HepG2 (cell line): ENCODE data around the gene TC2N. TPM values are rescaled to one million over a fixed set of nuclear protein-coding genes. Genes with fewer than 3 reads are reported as not detected.

Experiments used
- ATAC-seq: fragments of 200-7000 bp; cut with Tn5 transposase; 3 replicates; pipeline ENCODE4 v1.9.1; 2020; ENCODE audit warnings: mild to moderate bottlenecking, moderate library complexity
- BruUV-seq: library from RNA; stranded (reverse); fragments of 400-500 nt; replicated peaks from 2 replicates; lab custom pipeline; 2021; lab: Mats Ljungman, UMichigan
- CTCF ChIA-PET: fragments of 300-600 bp; formaldehyde crosslinking; extraction: SDS; loops from one replicate; lab custom pipeline; 2021; ENCODE audit warnings: low total read pairs, inconsistent platforms, low intra/inter-chr PET ratio; lab: Yijun Ruan, JAX
- POLR2A ChIA-PET: fragments of 350-600 bp; sonication (Branson Sonifier 250); formaldehyde crosslinking; loops from one replicate; lab custom pipeline; 2020; ENCODE audit warnings: antibody characterized with exemption, inconsistent platforms; lab: Yijun Ruan, JAX
- DNase-seq: peaks from one replicate; pipeline ENCODE4 v3.0.0-alpha.2; 2015; ENCODE audit warnings: low spot score
- FAIRE-seq: peaks from 3 replicates; lab custom pipeline; 2011; peaks lifted over from hg19 to GRCh38; lab: Jason Lieb, UNC
- H2AFZ ChIP-seq: one replicate; pipeline ENCODE4 v1.6.1; 2011; ENCODE audit warnings: low read length, inconsistent platforms
- H3K27ac ChIP-seq: fragments of 300-600 bp; 3 replicates; pipeline ENCODE4 v1.8.0; 2011; ENCODE audit warnings: mixed run types, mild to moderate bottlenecking, mixed read lengths, low read length, inconsistent platforms; ENCODE audit not compliant: insufficient read depth; ENCODE audit errors: extremely low read length
- H3K27me3 ChIP-seq, 2 experiments: fragments of 200-600 bp in 1 of 2; 2 replicates in 1 of 2; 3 replicates in 1 of 2; pipeline versions ENCODE4 v1.6.0 to v1.8.0; 2011; ENCODE audit warnings: low read length in 2 of 2, mild to moderate bottlenecking in 2 of 2, moderate library complexity in 2 of 2, inconsistent platforms in 1 of 2; ENCODE audit not compliant: insufficient read depth in 2 of 2, control insufficient read depth in 1 of 2
- H3K36me3 ChIP-seq, 2 experiments: fragments of 200-600 bp in 1 of 2; replicated peaks in 1 of 2; 2 replicates in 1 of 2; 3 replicates in 1 of 2; pipeline versions ENCODE4 v1.5.1 to v1.8.0; 2011; ENCODE audit warnings: low read length in 2 of 2, inconsistent platforms in 1 of 2; ENCODE audit not compliant: insufficient read depth in 2 of 2, control insufficient read depth in 1 of 2
- H3K4me1 ChIP-seq: 2 replicates; pipeline ENCODE4 v1.5.1; 2012; ENCODE audit warnings: low read length, inconsistent platforms; ENCODE audit not compliant: insufficient read depth
- H3K4me2 ChIP-seq: 2 replicates; pipeline ENCODE4 v1.6.0; 2011; ENCODE audit warnings: low read depth, low read length, inconsistent platforms
- H3K4me3 ChIP-seq, 3 experiments: fragments of 200-600 bp in 1 of 3; sonication (generic), shearing (Covaris generic) in 1 of 3; replicated peaks in 1 of 3; 2 replicates each; pipeline ENCODE4 v1.5.1; 2011 to 2016; ENCODE audit warnings: low read length in 3 of 3, inconsistent platforms in 2 of 3, low read depth in 2 of 3, mild to moderate bottlenecking in 2 of 3, control low read depth in 1 of 3, mixed read lengths in 1 of 3; ENCODE audit not compliant: insufficient read depth in 1 of 3
- H3K79me2 ChIP-seq: one replicate; pipeline ENCODE4 v1.6.1; 2011; ENCODE audit warnings: low read length, inconsistent platforms; ENCODE audit not compliant: insufficient read depth
- H3K9ac ChIP-seq: 2 replicates; pipeline ENCODE4 v1.6.0; 2011; ENCODE audit warnings: mild to moderate bottlenecking, low read depth, low read length, inconsistent platforms; ENCODE audit not compliant: insufficient read depth
- H3K9me3 ChIP-seq: 2 replicates; pipeline ENCODE4 v1.5.1; 2012; ENCODE audit warnings: mild to moderate bottlenecking, low read length
- H4K20me1 ChIP-seq: 2 replicates; pipeline ENCODE4 v1.6.0; 2011; ENCODE audit warnings: inconsistent platforms, mild to moderate bottlenecking, low read length, moderate library complexity; ENCODE audit not compliant: insufficient read depth
- ATF7 ChIP-seq, 2 experiments: fragments of 450-650 bp in 1 of 2; sonication (generic) in 1 of 2; formaldehyde crosslinking in 1 of 2; IDR thresholded peaks; 2 replicates each; pipeline versions ENCODE4 v1.4.0 to v1.6.1; 2016 to 2020; ENCODE audit warnings: antibody characterized with exemption in 1 of 2, mild to moderate bottlenecking in 1 of 2, missing genetic modification reagents in 1 of 2
- CAMTA2 ChIP-seq: sonication (generic); formaldehyde crosslinking; IDR thresholded peaks from 2 replicates; pipeline ENCODE4 v1.4.0; 2020; ENCODE audit warnings: mild to moderate bottlenecking, missing genetic modification reagents, borderline replicate concordance
- MEIS1 ChIP-seq: sonication (generic); formaldehyde crosslinking; IDR thresholded peaks from 2 replicates; pipeline ENCODE4 v1.9.0; 2021; ENCODE audit warnings: mild to moderate bottlenecking, missing genetic modification reagents, moderate library complexity, borderline replicate concordance
- MTERF4 ChIP-seq: sonication (generic); formaldehyde crosslinking; IDR thresholded peaks from 2 replicates; pipeline ENCODE4 v1.8.0; 2023; ENCODE audit warnings: mild to moderate bottlenecking, missing genetic modification reagents
- TEF ChIP-seq: sonication (generic); formaldehyde crosslinking; IDR thresholded peaks from 2 replicates; pipeline ENCODE4 v1.5.0; 2020; ENCODE audit warnings: missing genetic modification reagents
- ZNF605 ChIP-seq: sonication (generic); formaldehyde crosslinking; IDR thresholded peaks from 2 replicates; pipeline ENCODE4 v1.8.0; 2022; ENCODE audit warnings: mild to moderate bottlenecking, missing genetic modification reagents
- ZNF652 ChIP-seq: IDR thresholded peaks from 2 replicates; pipeline ENCODE4 v1.6.1; 2016; ENCODE audit warnings: low read depth, borderline replicate concordance
- WGBS: methylation state at CpG from one replicate; pipeline ENCODE4 v1.1.6; 2017; ENCODE audit warnings: low lambda C conversion rate; 5-methylcytosine and 5-hydroxymethylcytosine counted together
- in situ Hi-C: cut with HindIII; loops from 2 replicates; pipeline ENCODE4 v1.10.0; 2017; ENCODE audit warnings: low pct_unique_long_range_greater_than_20kb; ENCODE audit not compliant: extremely low pct_ligation_motif_present
- intact Hi-C: fragments of 100-400 bp; cut with micrococcal nuclease; formaldehyde crosslinking; loops from one replicate; pipeline ENCODE4 v1.10.0; 2022; ENCODE audit not compliant: unreplicated experiment
- polyA plus RNA-seq, 8 experiments: library from polyadenylated mRNA; depleted of rRNA in 3 of 8; stranded (reverse) in 7 of 8; unstranded in 1 of 8; fragments of >200 nt; fragmentation: Illumina TruSeq in 4 of 8; extraction: Trizol in 4 of 8; gene quantifications; 2 replicates each; pipeline versions ENCODE4 v1.2.1 to v1.2.3, GENCODE V29; 2011 to 2016; ENCODE audit warnings: low read depth in 4 of 8, missing spikeins in 1 of 8, mixed read lengths in 1 of 8; ENCODE audit not compliant: insufficient read depth in 1 of 8
- total RNA-seq, 5 experiments: library from RNA; depleted of rRNA; stranded (reverse); fragments of >200 nt; fragmentation: Illumina TruSeq; extraction: Trizol; gene quantifications; 2 replicates each; pipeline ENCODE4 v1.2.3, GENCODE V29; 2016; ENCODE audit warnings: low read depth in 1 of 5

The TC2N gene
- total and polyA plus RNA-seq, 2 of the 13 experiments (the other 11 are each of a cell fraction or from before 2014, with no cell fraction given) = 0.03 TPM; not detected in 1

- in situ Hi-C loops = no loop called here
- intact Hi-C loops = no loop called here
- no peak overlapping the region for H3K9ac ChIP-seq
- WGBS = 64% methylated on average over 4 of the region's 4 CpGs
- no peaks in the 10 kb centered on the region; the same call in 1 of the 2 replicates for H3K4me1 ChIP-seq
- DNase-seq = no peak
- ATAC-seq = no peak
- FAIRE-seq = no peak
- CTCF ChIA-PET = no interaction called here
- H4K20me1 ChIP-seq = no peaks in the 10 kb centered on the region
- no peak overlapping the region for H2AFZ ChIP-seq
- H3K27me3 ChIP-seq = no peaks in the 10 kb centered on the region
- H3K79me2 ChIP-seq = no peaks in the 10 kb centered on the region
- no peak overlapping the region for H3K27ac ChIP-seq
- TF ChIP-seq ZNF652 (CRISPR knock-in tag) = no peak
- TF ChIP-seq CAMTA2 (CRISPR knock-in tag) = no peak
- no peak for TF ChIP-seq MEIS1 (CRISPR knock-in tag)
- TF ChIP-seq ATF7 (IDR thresholded peaks at IDR 0.05) = no peak
- TF ChIP-seq ATF7 (CRISPR knock-in tag; IDR thresholded peaks at IDR 0.05) = no peak
- no peak for TF ChIP-seq MTERF4
- no peak for TF ChIP-seq ZNF605 (CRISPR knock-in tag)
- TF ChIP-seq TEF (CRISPR knock-in tag) = no peak
- no peak overlapping the region for H3K4me3 ChIP-seq
- H3K9me3 ChIP-seq = no peaks in the 10 kb centered on the region
- no peaks in the 10 kb centered on the region for H3K36me3 ChIP-seq
- POLR2A ChIA-PET = no interaction called here
- no peak overlapping the region for H3K4me2 ChIP-seq
- BruUV-seq = no TSS peak
Observed at GRCh38 chr14:91885113-91885712, 17.9 kb upstream of the TC2N start.
